Psoas muscle (tissue), 8 donors: ENCODE measurements around the gene SCRG1. TPM values are rescaled to one million over a fixed set of nuclear protein-coding genes. Genes with fewer than 3 reads are reported as not detected.

Experiments used
- ATAC-seq, 4 donors: fragments of 200-7000 bp; cut with Tn5 transposase; one replicate each; pipeline ENCODE4 v1.9.1; 2020; ENCODE audit warnings: moderate library complexity in 3 of 4, mild to moderate bottlenecking in 2 of 4
- DNase-seq, 2 donors: peaks; one replicate each; pipeline ENCODE4 v3.0.0-alpha.2; 2020
- H3K27ac ChIP-seq: fragments of 200-600 bp; one replicate; pipeline ENCODE4 v1.8.0; 2022
- H3K27me3 ChIP-seq, 3 donors: fragments of 200-600 bp in 1 of 3; one replicate each; pipeline versions ENCODE4 v1.6.1 to v1.8.0; 2013 to 2022; ENCODE audit warnings: low read length in 2 of 3, mild to moderate bottlenecking in 2 of 3, moderate library complexity in 1 of 3; ENCODE audit not compliant: insufficient read depth in 3 of 3
- H3K36me3 ChIP-seq, 2 donors: fragments of 200-600 bp in 1 of 2; one replicate each; pipeline versions ENCODE4 v1.6.1 to v1.8.0; 2013 to 2022; ENCODE audit warnings: low read depth in 1 of 2, mild to moderate bottlenecking in 1 of 2, moderate library complexity in 1 of 2; ENCODE audit not compliant: insufficient read depth in 1 of 2
- H3K4me1 ChIP-seq: fragments of 200-600 bp; one replicate; pipeline ENCODE4 v1.8.0; 2022
- H3K4me3 ChIP-seq: fragments of 200-600 bp; one replicate; pipeline ENCODE4 v1.8.0; 2022; ENCODE audit warnings: mild to moderate bottlenecking
- H3K9me3 ChIP-seq: fragments of 200-600 bp; one replicate; pipeline ENCODE4 v1.8.0; 2022
- WGBS, 3 donors: extraction: QIAGEN DNeasy Blood & Tissue Kit; methylation state at CpG; one replicate each; pipeline versions ENCODE4 v1.1.6 to v1.1.7; 2013; 5-methylcytosine and 5-hydroxymethylcytosine counted together
- intact Hi-C, 2 donors: fragments of 100-400 bp; cut with DNase I; formaldehyde crosslinking; loops; one replicate each; pipeline versions ENCODE4 v1.11.0 to v1.14.2; 2022
- long read RNA-seq, 2 donors: library from polyadenylated mRNA; unstranded; transcript quantifications; one replicate each; pipeline ENCODE4 v2.0.0, GENCODE V29; 2021
- polyA plus RNA-seq, 3 donors: library from polyadenylated mRNA; stranded (reverse); fragments of 200-250 nt; gene quantifications; one replicate each; pipeline ENCODE4 v1.2.3, GENCODE V29; 2013
- total RNA-seq, 4 donors: library from RNA; stranded (reverse); fragmentation: NEBNext Ultra II Directional in 2 of 4; extraction: Animal tissue kit (Norgen Biotek cat#: 25700) in 2 of 4; gene quantifications; one replicate each; pipeline versions ENCODE4 v1.2.1 to v1.2.4, GENCODE V29; 2021 to 2023
- TF ChIP-seq, protein P1 (sequence below): fragments of 200-600 bp; IDR thresholded peaks from one replicate; pipeline ENCODE4 v1.8.0; 2022; ENCODE audit warnings: antibody characterized with exemption
- donor health status: healthy with polysubstance abuse.
- donor health status: DM: no; HTN: no; CAD: no; lungs with moderate emphysema.
- donor health status: Bipolar disorder and iron deficiency.
- donor health status: healthy.
- donor health status: DM: yes; HTN: yes; CAD: no.
- donor health status: DM: no; HTN: no; CAD: no.
- donor health status: DM: no; HTN: no; CAD: no.
- donor health status: DM: yes; HTN: yes; CAD: no.

SCRG1 gene
- under 1 TPM in 1 of 4 donors, not detected in 3; 0.19 TPM for total RNA-seq
- polyA plus RNA-seq = under 1 TPM in 2 of 3 donors, not detected in 1; 0.01 to 0.03 TPM
- long read RNA-seq, donor 1 = 0 reads
- long read RNA-seq, donor 2 = 0 reads

GRCh38 chr4:173398779-173399415, at the start of gene SCRG1:
SCRG1 (minus strand) TSS chr4:173399116; CDS start chr4:173391414, 7,702 bp downstream.
- Histone ChIP-seq H3K4me3 (no peak within 1 kb of the TSS), H3K9me3 (no peaks in the 10 kb centered on the region), H3K4me1 (no peaks in the 10 kb centered on the region), H3K27ac (no peak within 1 kb of the TSS), H3K27me3 (no peaks in the 10 kb centered on the region), H3K36me3 (peaks cover 0 to 9% of the 10 kb centered on the region in 2 donors)
- WGBS, 3 donors = 31 to 48% (median 34%) methylated on average over 4 of the region's 4 CpGs
- no peak for DNase-seq
- intact Hi-C loops = no loop called here
- ATAC-seq = no peak
- TF ChIP-seq, protein P1, sequence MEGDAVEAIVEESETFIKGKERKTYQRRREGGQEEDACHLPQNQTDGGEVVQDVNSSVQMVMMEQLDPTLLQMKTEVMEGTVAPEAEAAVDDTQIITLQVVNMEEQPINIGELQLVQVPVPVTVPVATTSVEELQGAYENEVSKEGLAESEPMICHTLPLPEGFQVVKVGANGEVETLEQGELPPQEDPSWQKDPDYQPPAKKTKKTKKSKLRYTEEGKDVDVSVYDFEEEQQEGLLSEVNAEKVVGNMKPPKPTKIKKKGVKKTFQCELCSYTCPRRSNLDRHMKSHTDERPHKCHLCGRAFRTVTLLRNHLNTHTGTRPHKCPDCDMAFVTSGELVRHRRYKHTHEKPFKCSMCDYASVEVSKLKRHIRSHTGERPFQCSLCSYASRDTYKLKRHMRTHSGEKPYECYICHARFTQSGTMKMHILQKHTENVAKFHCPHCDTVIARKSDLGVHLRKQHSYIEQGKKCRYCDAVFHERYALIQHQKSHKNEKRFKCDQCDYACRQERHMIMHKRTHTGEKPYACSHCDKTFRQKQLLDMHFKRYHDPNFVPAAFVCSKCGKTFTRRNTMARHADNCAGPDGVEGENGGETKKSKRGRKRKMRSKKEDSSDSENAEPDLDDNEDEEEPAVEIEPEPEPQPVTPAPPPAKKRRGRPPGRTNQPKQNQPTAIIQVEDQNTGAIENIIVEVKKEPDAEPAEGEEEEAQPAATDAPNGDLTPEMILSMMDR = no peak

GRCh38 chr4:173448103-173448502, 49.2 kb upstream of the SCRG1 start:
- ATAC-seq (no peak), DNase-seq (peak in 1 of 2 donors; percentile 21)
- no peaks in the 10 kb centered on the region for H3K36me3 ChIP-seq
- no peaks in the 10 kb centered on the region for H3K27me3 ChIP-seq
- no peaks in the 10 kb centered on the region for H3K9me3 ChIP-seq
- H3K4me1 ChIP-seq = peaks cover 7% of the 10 kb centered on the region
- intact Hi-C loops = no loop called here
- 28 to 35% (median 33%) methylated on average over 2 of the region's 2 CpGs for WGBS, 3 donors
- no peak overlapping the region for H3K27ac ChIP-seq
- H3K4me3 ChIP-seq = no peak overlapping the region
- TF ChIP-seq, protein P1 = no peak

- H3K27ac ChIP-seq = no peak overlapping the region
- ATAC-seq (no peak), DNase-seq (no peak)
- 96 to 97% (median 96%) methylated on average over 1 of the region's 1 CpG for WGBS, 3 donors
- no peaks in the 10 kb centered on the region for H3K9me3 ChIP-seq
- H3K4me1 ChIP-seq = peaks cover 7% of the 10 kb centered on the region
- TF ChIP-seq, protein P1 = no peak
- intact Hi-C loops = no loop called here
- H3K27me3 ChIP-seq = no peaks in the 10 kb centered on the region
- H3K36me3 ChIP-seq = no peaks in the 10 kb centered on the region
- no peak overlapping the region for H3K4me3 ChIP-seq
These were observed 47.5 kb upstream of the SCRG1 start for GRCh38 chr4:173446416-173446815.

- Histone ChIP-seq H3K4me3 (no peak overlapping the region), H3K4me1 (no peaks in the 10 kb centered on the region), H3K9me3 (no peaks in the 10 kb centered on the region), H3K27ac (no peak overlapping the region), H3K27me3 (no peaks in the 10 kb centered on the region), H3K36me3 (no peaks in the 10 kb centered on the region)
- TF ChIP-seq, protein P1 = no peak
- ATAC-seq (no peak), DNase-seq (no peak)
- intact Hi-C loops = no loop called here
These were observed 44.2 kb upstream of the SCRG1 start for GRCh38 chr4:173443121-173443520.
